B cell (primary cell): Measurements from ENCODE around the gene PSAT1. TPM values are rescaled to one million over a fixed set of nuclear protein-coding genes. Genes with fewer than 3 reads are reported as not detected.

Experiments
- ATAC-seq: fragments of 200-7000 bp; cut with Tn5 transposase; one replicate; pipeline ENCODE4 v1.10.0; 2021; ENCODE audit warnings: low read depth, mild to moderate bottlenecking, moderate number of reproducible peaks, moderate library complexity
- CTCF ChIA-PET: fragments of 350-600 bp; sonication (Branson Sonifier 250); formaldehyde crosslinking; loops from one replicate; lab custom pipeline; 2021; ENCODE audit warnings: antibody characterized with exemption, inconsistent platforms; lab: Charles Lee
- POLR2A ChIA-PET: fragments of 350-600 bp; sonication (Branson Sonifier 250); formaldehyde crosslinking; loops from one replicate; lab custom pipeline; 2021; ENCODE audit warnings: antibody characterized with exemption; lab: Charles Lee
- DNase-seq: peaks from one replicate; pipeline ENCODE4 v3.0.0; 2013
- H2AFZ ChIP-seq: 2 replicates; pipeline ENCODE4 v1.6.1; 2012; ENCODE audit warnings: mild to moderate bottlenecking, low read depth, low read length; ENCODE audit not compliant: insufficient read depth, poor library complexity, severe bottlenecking
- H3K27ac ChIP-seq, 2 donors: 1 replicate in 1 of 2; 2 replicates in 1 of 2; pipeline ENCODE4 v1.5.1; 2012 to 2013; ENCODE audit warnings: low read length in 2 of 2, mild to moderate bottlenecking in 2 of 2, moderate library complexity in 1 of 2
- H3K27me3 ChIP-seq, 4 experiments: fragments of 200-600 bp in 1 of 4; sonication (generic) in 1 of 4; replicated peaks in 1 of 4; 1 replicate in 2 of 4; 2 replicates in 2 of 4; pipeline versions ENCODE4 v1.6.1 to v1.7.0; 2013 to 2016; ENCODE audit warnings: low read length in 3 of 4, mild to moderate bottlenecking in 2 of 4, mixed read lengths in 1 of 4, moderate library complexity in 1 of 4; ENCODE audit not compliant: insufficient read depth in 4 of 4, control insufficient read depth in 3 of 4; ENCODE audit errors: control extremely low read depth in 1 of 4
- H3K36me3 ChIP-seq, 2 experiments: replicated peaks in 1 of 2; 1 replicate in 1 of 2; 2 replicates in 1 of 2; pipeline versions ENCODE4 v1.6.1 to v1.7.1; 2013; ENCODE audit warnings: low read length in 1 of 2; ENCODE audit not compliant: insufficient read depth in 2 of 2, control insufficient read depth in 1 of 2; ENCODE audit errors: control extremely low read depth in 1 of 2, extremely low read depth in 1 of 2
- H3K4me1 ChIP-seq, 2 donors: fragments of 200-600 bp in 1 of 2; sonication (generic) in 1 of 2; 1 replicate in 1 of 2; 2 replicates in 1 of 2; pipeline versions ENCODE4 v1.5.1 to v1.6.1; 2013 to 2017; ENCODE audit warnings: low read length in 2 of 2; ENCODE audit not compliant: control insufficient read depth in 2 of 2, insufficient read depth in 2 of 2
- H3K4me2 ChIP-seq: replicated peaks from 2 replicates; pipeline ENCODE3; 2012; ENCODE audit warnings: mild to moderate bottlenecking, low read depth, low read length; ENCODE audit not compliant: poor library complexity, severe bottlenecking
- H3K4me3 ChIP-seq, 5 experiments: fragments of 200-600 bp in 1 of 5; sonication (generic) in 1 of 5; 1 replicate in 3 of 5; 2 replicates in 2 of 5; pipeline versions ENCODE4 v1.5.1 to v1.7.0; 2011 to 2016; ENCODE audit warnings: low read length in 4 of 5, mild to moderate bottlenecking in 4 of 5, low read depth in 2 of 5, control low read depth in 1 of 5, moderate library complexity in 1 of 5; ENCODE audit not compliant: insufficient read depth in 1 of 5; ENCODE audit errors: control extremely low read depth in 1 of 5, extremely low read depth in 1 of 5
- H3K79me2 ChIP-seq: fragments of 200-600 bp; sonication (generic); one replicate; pipeline ENCODE4 v1.6.0; 2016; ENCODE audit warnings: low read length; ENCODE audit not compliant: control insufficient read depth, insufficient read depth
- H3K9ac ChIP-seq: fragments of 200-600 bp; sonication (generic); 2 replicates; pipeline ENCODE4 v1.6.1; 2017; ENCODE audit warnings: mild to moderate bottlenecking, low read length, moderate library complexity
- H3K9me3 ChIP-seq, 3 donors: one replicate each; pipeline versions ENCODE4 v1.6.1 to v1.7.1; 2013; ENCODE audit warnings: low read length in 2 of 3; ENCODE audit not compliant: control insufficient read depth in 2 of 3, insufficient read depth in 1 of 3; ENCODE audit errors: control extremely low read depth in 1 of 3
- H4K20me1 ChIP-seq: 2 replicates; pipeline ENCODE4 v1.6.0; 2012; ENCODE audit warnings: mild to moderate bottlenecking, low read length; ENCODE audit not compliant: insufficient read depth, control insufficient read depth, poor library complexity, severe bottlenecking
- H3K27ac Mint-ChIP-seq: one replicate; pipeline ENCODE4 v1.8.0; 2021; ENCODE audit warnings: mixed read lengths
- H3K27me3 Mint-ChIP-seq: one replicate; pipeline ENCODE4 v1.8.0; 2021; ENCODE audit warnings: mixed read lengths
- H3K4me1 Mint-ChIP-seq: one replicate; pipeline ENCODE4 v1.8.0; 2021; ENCODE audit warnings: mixed read lengths
- H3K4me3 Mint-ChIP-seq: one replicate; pipeline ENCODE4 v1.8.0; 2021; ENCODE audit warnings: mixed read lengths
- H3K9me3 Mint-ChIP-seq: one replicate; pipeline ENCODE4 v1.8.0; 2022; ENCODE audit warnings: mixed read lengths; ENCODE audit not compliant: insufficient read depth
- CTCF ChIP-seq: fragments of 200-600 bp; IDR thresholded peaks from one replicate; pipeline ENCODE4 v1.8.0; 2022; ENCODE audit warnings: antibody characterized with exemption, mild to moderate bottlenecking
- EZH2 ChIP-seq: IDR thresholded peaks from 2 replicates; pipeline ENCODE4 v1.6.1; 2012; ENCODE audit warnings: borderline replicate concordance, low read depth, mild to moderate bottlenecking, moderate library complexity, low read length; ENCODE audit not compliant: insufficient read depth, poor library complexity, severe bottlenecking
- WGBS: methylation state at CpG from one replicate; pipeline ENCODE4 v1.1.5; 2013; ENCODE audit warnings: missing lambda C conversion rate; ENCODE audit not compliant: insufficient coverage; 5-methylcytosine and 5-hydroxymethylcytosine counted together
- intact Hi-C: fragments of 100-400 bp; cut with micrococcal nuclease; formaldehyde crosslinking; loops from one replicate; pipeline ENCODE4 v1.10.0; 2022
- polyA plus RNA-seq: library from polyadenylated mRNA; depleted of rRNA; stranded (reverse); fragments of >200 nt; gene quantifications from 2 replicates; pipeline ENCODE4 v1.2.3, GENCODE V29; 2012
- total RNA-seq, 2 donors: library from RNA; stranded (reverse); fragments of 120-200 nt in 1 of 2; gene quantifications; 1 replicate in 1 of 2; 2 replicates in 1 of 2; pipeline versions ENCODE4 v1.2.3 to v1.2.4, GENCODE V29; 2013 to 2022

PSAT1 gene
- total and polyA plus RNA-seq, 2 donors (not counting 1 experiment from before 2014, with no cell fraction given), result 0.61 to 5.0 TPM

- Mint-ChIP-seq H3K4me3 (no peak overlapping the region), H3K4me1 (no peaks in the 10 kb centered on the region), H3K27me3 (no peaks in the 10 kb centered on the region), H3K27ac (no peak overlapping the region), H3K9me3 (no peaks in the 10 kb centered on the region)
- H2AFZ ChIP-seq, result no peak overlapping the region
- no peak for DNase-seq
- intact Hi-C loops, result no loop called here
- H3K79me2 ChIP-seq, result no peaks in the 10 kb centered on the region
- no peak for ATAC-seq
- no peak overlapping the region for H3K4me2 ChIP-seq
- WGBS, result 100% methylated on average over 2 of the region's 3 CpGs
- POLR2A ChIA-PET, result no interaction called here
- no peak overlapping the region for H3K4me3 ChIP-seq
- H3K27me3 ChIP-seq, result peaks cover 0 to 3% (median 0%) of the 10 kb centered on the region in 4 experiments
- no peak overlapping the region for H3K9ac ChIP-seq
- H3K4me1 ChIP-seq, result no peaks in the 10 kb centered on the region
- TF ChIP-seq CTCF, result no peak
- TF ChIP-seq EZH2, result no peak
- H3K9me3 ChIP-seq, result no peaks in the 10 kb centered on the region
- H3K36me3 ChIP-seq, result no peaks in the 10 kb centered on the region
- CTCF ChIA-PET, result interaction anchor here (0.9 kb wide), 1 partner anchor 9 kb away, joined by 3 read pairs; no protein-coding TSS in a partner anchor
- H4K20me1 ChIP-seq, result no peaks in the 10 kb centered on the region
- no peak overlapping the region for H3K27ac ChIP-seq
Measured at GRCh38 chr9:78303377-78304062, 6.6 kb downstream of the PSAT1 start.

- H3K4me1 ChIP-seq, result no peaks in the 10 kb centered on the region
- Mint-ChIP-seq H3K27ac (no peak overlapping the region), H3K27me3 (no peaks in the 10 kb centered on the region), H3K4me1 (no peaks in the 10 kb centered on the region), H3K9me3 (no peaks in the 10 kb centered on the region), H3K4me3 (no peak overlapping the region)
- no peak overlapping the region for H3K4me2 ChIP-seq
- intact Hi-C loops, result no loop called here
- DNase-seq (no peak), ATAC-seq (no peak)
- no peaks in the 10 kb centered on the region for H4K20me1 ChIP-seq
- WGBS, result 80% methylated on average over 1 of the region's 1 CpG
- no peak for TF ChIP-seq CTCF
- no peak for TF ChIP-seq EZH2
- H3K9me3 ChIP-seq, result no peaks in the 10 kb centered on the region
- CTCF ChIA-PET, result no interaction called here
- no peaks in the 10 kb centered on the region for H3K79me2 ChIP-seq
- no peak overlapping the region for H3K9ac ChIP-seq
- H3K36me3 ChIP-seq, result no peaks in the 10 kb centered on the region
- no peak overlapping the region for H3K27ac ChIP-seq
- no peak overlapping the region for H2AFZ ChIP-seq
- POLR2A ChIA-PET, result no interaction called here
- H3K27me3 ChIP-seq, result no peaks in the 10 kb centered on the region
- no peak overlapping the region for H3K4me3 ChIP-seq
Measured at GRCh38 chr9:78304357-78304756, 7.4 kb downstream of the PSAT1 start.
